Caco-2 (cell line): ENCODE measurements around the gene SMYD3. TPM values are rescaled to one million over a fixed set of nuclear protein-coding genes. Genes with fewer than 3 reads are reported as not detected.

Source experiments
- BruUV-seq: library from RNA; stranded (reverse); fragments of 400-500 nt; replicated peaks from 2 replicates; lab custom pipeline; 2021; lab: Mats Ljungman, UMichigan
- CTCF ChIA-PET: fragments of 300-600 bp; sonication (Branson Sonifier 250); formaldehyde crosslinking; loops from one replicate; lab custom pipeline; 2022; ENCODE audit warnings: antibody characterized with exemption; lab: Charles Lee
- POLR2A ChIA-PET: fragments of 300-600 bp; sonication (Branson Sonifier 250); formaldehyde crosslinking; loops from one replicate; lab custom pipeline; 2022; ENCODE audit warnings: antibody characterized with exemption; lab: Charles Lee
- DNase-seq, 2 experiments: peaks; one replicate each; pipeline versions ENCODE4 v3.0.0 to v3.0.0-alpha.2; 2020 to 2022
- H3K27me3 ChIP-seq: replicated peaks from 2 replicates; pipeline ENCODE4 v1.6.0; 2011; ENCODE audit warnings: low read length; ENCODE audit not compliant: control insufficient read depth, insufficient read depth
- H3K36me3 ChIP-seq: 2 replicates; pipeline ENCODE4 v1.5.1; 2011; ENCODE audit warnings: low read length; ENCODE audit not compliant: control insufficient read depth, insufficient read depth
- H3K4me1 ChIP-seq: fragments of 250-450 bp; sonication (Bioruptor Pico); 2 replicates; pipeline ENCODE4 v1.5.1; 2020; ENCODE audit warnings: mild to moderate bottlenecking
- H3K4me3 ChIP-seq: 2 replicates; pipeline ENCODE4 v1.5.1; 2011; ENCODE audit warnings: low read depth, mild to moderate bottlenecking, control low read depth, low read length
- H3K9me3 ChIP-seq: fragments of 250-450 bp; sonication (Bioruptor Pico); 2 replicates; pipeline ENCODE4 v1.5.1; 2020; ENCODE audit warnings: mild to moderate bottlenecking, moderate library complexity
- H3K27ac Mint-ChIP-seq: one replicate; pipeline ENCODE4 v1.8.0; 2022; ENCODE audit warnings: mixed read lengths; ENCODE audit not compliant: unreplicated experiment
- H3K27me3 Mint-ChIP-seq: one replicate; pipeline ENCODE4 v1.8.0; 2022; ENCODE audit warnings: mixed read lengths; ENCODE audit not compliant: insufficient read depth, unreplicated experiment
- H3K36me3 Mint-ChIP-seq: one replicate; pipeline ENCODE4 v1.8.0; 2022; ENCODE audit warnings: mild to moderate bottlenecking, mixed read lengths; ENCODE audit not compliant: insufficient read depth, unreplicated experiment
- H3K4me1 Mint-ChIP-seq: one replicate; pipeline ENCODE4 v1.8.0; 2022; ENCODE audit warnings: low read depth, mixed read lengths; ENCODE audit not compliant: unreplicated experiment
- H3K4me3 Mint-ChIP-seq: one replicate; pipeline ENCODE4 v1.8.0; 2022; ENCODE audit warnings: mild to moderate bottlenecking, moderate library complexity, mixed read lengths; ENCODE audit not compliant: unreplicated experiment
- H3K9me3 Mint-ChIP-seq: one replicate; pipeline ENCODE4 v1.8.0; 2022; ENCODE audit warnings: mixed read lengths; ENCODE audit not compliant: unreplicated experiment
- intact Hi-C: fragments of 100-400 bp; cut with micrococcal nuclease; formaldehyde crosslinking; loops from one replicate; pipeline ENCODE4 v1.10.0; 2022; ENCODE audit not compliant: unreplicated experiment
- total RNA-seq: library from RNA; stranded (reverse); gene quantifications from 2 replicates; pipeline ENCODE4 v1.2.3, GENCODE V29; 2022
- TF ChIP-seq, protein P1 (sequence below), 2 experiments: fragments of 200-600 bp in 1 of 2; IDR thresholded peaks; 1 replicate in 1 of 2; 2 replicates in 1 of 2; pipeline versions ENCODE4 v1.5.1 to v1.8.0; 2011 to 2022; ENCODE audit warnings: antibody characterized with exemption in 1 of 2, control low read depth in 1 of 2, inconsistent platforms in 1 of 2, low read depth in 1 of 2, low read length in 1 of 2, mild to moderate bottlenecking in 1 of 2, moderate library complexity in 1 of 2; ENCODE audit not compliant: insufficient read depth in 1 of 2, severe bottlenecking in 1 of 2, unreplicated experiment in 1 of 2

SMYD3 gene
- total RNA-seq, 1 experiment from 2014 or later, result 33.0 TPM

DNA sequence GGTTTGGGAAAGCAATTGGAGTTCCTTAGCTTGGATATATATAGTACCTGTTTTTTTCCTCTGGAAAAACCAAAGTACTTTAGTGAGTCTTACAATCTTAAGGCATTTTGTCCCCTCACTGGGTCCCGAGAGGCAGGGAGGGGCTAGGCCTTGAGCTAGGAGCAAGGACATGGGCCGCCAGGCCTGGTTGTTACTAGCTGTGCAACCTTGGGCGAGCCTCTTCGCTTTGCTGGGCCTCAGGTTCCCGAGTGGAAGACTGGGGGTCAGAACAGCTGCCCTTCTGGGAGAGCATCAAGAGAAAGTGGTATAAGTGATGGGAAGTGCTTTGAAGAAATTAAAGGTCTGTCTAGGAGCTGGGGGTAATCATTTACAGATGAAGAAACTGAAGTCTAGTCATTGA is 799.1 kb downstream of the SMYD3 start:
- ChIA-PET CTCF (no interaction called here), POLR2A (no interaction called here)
- intact Hi-C loops, result loop anchor here (10.0 kb wide), 1 partner anchor 297 kb away; no protein-coding TSS in a partner anchor
- no peaks in the 10 kb centered on the region for H3K36me3 Mint-ChIP-seq
- no peak overlapping the region for H3K4me3 ChIP-seq
- no peak overlapping the region for H3K4me3 Mint-ChIP-seq
- no peak for DNase-seq
- no peaks in the 10 kb centered on the region for H3K4me1 Mint-ChIP-seq
- H3K9me3 Mint-ChIP-seq, result no peaks in the 10 kb centered on the region
- no peaks in the 10 kb centered on the region for H3K27me3 Mint-ChIP-seq
- no peaks in the 10 kb centered on the region for H3K36me3 ChIP-seq
- BruUV-seq, result no TSS peak
- H3K27ac Mint-ChIP-seq, result no peak overlapping the region
- no peaks in the 10 kb centered on the region for H3K27me3 ChIP-seq
- TF ChIP-seq, protein P1, sequence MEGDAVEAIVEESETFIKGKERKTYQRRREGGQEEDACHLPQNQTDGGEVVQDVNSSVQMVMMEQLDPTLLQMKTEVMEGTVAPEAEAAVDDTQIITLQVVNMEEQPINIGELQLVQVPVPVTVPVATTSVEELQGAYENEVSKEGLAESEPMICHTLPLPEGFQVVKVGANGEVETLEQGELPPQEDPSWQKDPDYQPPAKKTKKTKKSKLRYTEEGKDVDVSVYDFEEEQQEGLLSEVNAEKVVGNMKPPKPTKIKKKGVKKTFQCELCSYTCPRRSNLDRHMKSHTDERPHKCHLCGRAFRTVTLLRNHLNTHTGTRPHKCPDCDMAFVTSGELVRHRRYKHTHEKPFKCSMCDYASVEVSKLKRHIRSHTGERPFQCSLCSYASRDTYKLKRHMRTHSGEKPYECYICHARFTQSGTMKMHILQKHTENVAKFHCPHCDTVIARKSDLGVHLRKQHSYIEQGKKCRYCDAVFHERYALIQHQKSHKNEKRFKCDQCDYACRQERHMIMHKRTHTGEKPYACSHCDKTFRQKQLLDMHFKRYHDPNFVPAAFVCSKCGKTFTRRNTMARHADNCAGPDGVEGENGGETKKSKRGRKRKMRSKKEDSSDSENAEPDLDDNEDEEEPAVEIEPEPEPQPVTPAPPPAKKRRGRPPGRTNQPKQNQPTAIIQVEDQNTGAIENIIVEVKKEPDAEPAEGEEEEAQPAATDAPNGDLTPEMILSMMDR (IDR thresholded peaks at IDR 0.05; ENCODE audit: insufficient read depth in 1 of 2, low read depth in 1 of 2, low read length in 1 of 2, severe bottlenecking in 1 of 2, unreplicated experiment in 1 of 2), result no peak
- H3K9me3 ChIP-seq, result no peaks in the 10 kb centered on the region
- H3K4me1 ChIP-seq, result no peaks in the 10 kb centered on the region

DNA sequence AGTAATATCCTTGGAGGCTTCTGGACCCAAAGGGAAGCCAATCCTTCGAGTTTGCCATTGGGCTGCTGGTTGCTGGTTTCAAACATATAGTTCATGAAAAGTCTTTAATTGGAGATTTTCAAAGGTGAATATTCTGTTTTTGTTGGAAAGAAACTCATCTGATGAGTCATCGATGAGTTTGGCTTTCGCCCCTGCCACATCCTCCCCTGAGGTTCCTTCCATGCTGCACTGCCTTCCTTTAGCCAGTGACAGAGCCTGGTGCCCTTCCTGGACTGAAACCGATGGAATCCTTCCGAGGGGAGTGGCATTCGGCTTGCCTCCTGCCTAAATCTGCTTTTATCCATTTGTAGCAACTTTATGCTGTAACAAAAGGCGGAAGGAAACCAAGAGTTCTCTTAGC is 802.3 kb downstream of the SMYD3 start:
- H3K4me1 ChIP-seq, result no peaks in the 10 kb centered on the region
- no TSS peak for BruUV-seq
- TF ChIP-seq, protein P1 (IDR thresholded peaks at IDR 0.05; ENCODE audit: insufficient read depth in 1 of 2, low read depth in 1 of 2, low read length in 1 of 2, severe bottlenecking in 1 of 2, unreplicated experiment in 1 of 2), result no peak
- Mint-ChIP-seq H3K36me3 (no peaks in the 10 kb centered on the region), H3K27ac (no peak overlapping the region), H3K4me1 (no peaks in the 10 kb centered on the region), H3K4me3 (no peak overlapping the region), H3K9me3 (no peaks in the 10 kb centered on the region), H3K27me3 (no peaks in the 10 kb centered on the region)
- ChIA-PET CTCF (no interaction called here), POLR2A (no interaction called here)
- no peak overlapping the region for H3K4me3 ChIP-seq
- no peaks in the 10 kb centered on the region for H3K9me3 ChIP-seq
- intact Hi-C loops, result loop anchor here (10.0 kb wide), 1 partner anchor 300 kb away; no protein-coding TSS in a partner anchor
- no peaks in the 10 kb centered on the region for H3K27me3 ChIP-seq
- no peaks in the 10 kb centered on the region for H3K36me3 ChIP-seq
- no peak for DNase-seq

DNA sequence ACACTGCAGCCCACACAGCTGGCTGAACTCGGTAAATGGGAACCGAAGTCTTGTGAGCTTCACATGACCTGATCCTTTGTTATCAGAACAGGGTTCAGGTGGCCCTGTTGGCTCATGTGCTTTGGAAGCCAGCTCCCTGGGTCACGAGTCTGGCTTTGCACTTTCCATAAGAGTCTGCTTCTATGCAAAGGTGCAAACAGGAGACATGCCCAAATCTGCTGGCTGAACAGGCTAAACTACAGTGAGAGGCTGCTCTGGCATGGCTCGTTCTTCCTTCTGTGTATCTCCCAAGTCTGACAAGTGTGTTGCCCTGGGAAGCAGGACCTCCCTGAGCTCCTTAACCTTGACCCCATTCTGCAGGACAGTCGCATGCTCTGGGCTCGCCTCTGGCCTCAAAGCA is 802.7 kb downstream of the SMYD3 start:
- no peak overlapping the region for H3K4me3 ChIP-seq
- no peaks in the 10 kb centered on the region for H3K27me3 ChIP-seq
- Mint-ChIP-seq H3K27me3 (no peaks in the 10 kb centered on the region), H3K4me3 (no peak overlapping the region), H3K4me1 (no peaks in the 10 kb centered on the region), H3K27ac (no peak overlapping the region), H3K36me3 (no peaks in the 10 kb centered on the region), H3K9me3 (no peaks in the 10 kb centered on the region)
- H3K9me3 ChIP-seq, result no peaks in the 10 kb centered on the region
- ChIA-PET CTCF (no interaction called here), POLR2A (no interaction called here)
- no peak for DNase-seq
- no peaks in the 10 kb centered on the region for H3K36me3 ChIP-seq
- TF ChIP-seq, protein P1 (IDR thresholded peaks at IDR 0.05; ENCODE audit: insufficient read depth in 1 of 2, low read depth in 1 of 2, low read length in 1 of 2, severe bottlenecking in 1 of 2, unreplicated experiment in 1 of 2), result no peak
- intact Hi-C loops, result loop anchor here (10.0 kb wide), 1 partner anchor 300 kb away; no protein-coding TSS in a partner anchor
- BruUV-seq, result no TSS peak
- no peaks in the 10 kb centered on the region for H3K4me1 ChIP-seq
